ENCODE data around the gene ATP1A3. TPM values are rescaled to one million over a fixed set of nuclear protein-coding genes. Genes with fewer than 3 reads are reported as not detected.

ATP1A3 gene
- total and polyA plus RNA-seq, 3 experiments from 2014 or later, result 1.9 to 8.2 (median 4.1) TPM

- H3K27me3 Mint-ChIP-seq, result peaks cover 5 to 7% of the 10 kb centered on the region in 2 donors
- peak overlapping the region in 5 of 8 donors; percentile 20 to 79 (median 40) for H3K27ac Mint-ChIP-seq
- H3K36me3 ChIP-seq (ENCODE audit: insufficient read depth, low read length), result no peaks in the 10 kb centered on the region
- no peak overlapping the region for H3K4me3 ChIP-seq (ENCODE audit: low read length)
- peaks cover 48% of the 10 kb centered on the region for H3K4me1 ChIP-seq (ENCODE audit: insufficient read depth, low read length)
- H3K9me3 ChIP-seq (ENCODE audit: low read length), result no peaks in the 10 kb centered on the region
- H3K9me3 Mint-ChIP-seq, result no peaks in the 10 kb centered on the region
- H3K4me1 Mint-ChIP-seq, result peaks cover 42 to 51% (median 45%) of the 10 kb centered on the region in 3 donors
- ChIA-PET POLR2A (interaction anchor here (0.9 to 1.0 kb wide), 2 partner anchors 9 to 19 kb away, joined by 3 to 4 read pairs; no protein-coding TSS in a partner anchor), CTCF (interaction anchor here (0.6 to 5.1 kb wide), 6 partner anchors 10 to 62 kb away, joined by 3 to 30 read pairs (median 3); no protein-coding TSS in a partner anchor)
- no peak for DNase-seq
- H3K36me3 Mint-ChIP-seq, result peaks cover 0 to 5% (median 0%) of the 10 kb centered on the region in 3 donors
- peaks cover 5% of the 10 kb centered on the region for H3K27me3 ChIP-seq (ENCODE audit: insufficient read depth, low read length, poor library complexity, severe bottlenecking)
- H3K27ac ChIP-seq (ENCODE audit: low read depth, low read length), result no peak overlapping the region
- peak overlapping the region in 2 of 7 donors; percentile 44 to 72 for H3K4me3 Mint-ChIP-seq
Observed at GRCh38 chr19:41930926-41931592, 63.0 kb downstream of the ATP1A3 start.

GRCh38 chr19:41930322-41930722, 63.7 kb downstream of the ATP1A3 start:
- no peak for DNase-seq
- H3K27ac ChIP-seq (ENCODE audit: low read depth, low read length), result no peak overlapping the region
- Mint-ChIP-seq H3K27ac (peak overlapping the region in 5 of 8 donors; percentile 16 to 79 (median 25)), H3K4me1 (peaks cover 40 to 47% (median 43%) of the 10 kb centered on the region in 3 donors), H3K4me3 (peak overlapping the region in 6 of 7 donors; percentile 36 to 65 (median 52)), H3K9me3 (no peaks in the 10 kb centered on the region), H3K27me3 (peaks cover 3 to 6% of the 10 kb centered on the region in 2 donors), H3K36me3 (peaks cover 0 to 5% (median 0%) of the 10 kb centered on the region in 3 donors)
- H3K9me3 ChIP-seq (ENCODE audit: low read length), result no peaks in the 10 kb centered on the region
- no peaks in the 10 kb centered on the region for H3K36me3 ChIP-seq (ENCODE audit: insufficient read depth, low read length)
- H3K4me1 ChIP-seq (ENCODE audit: insufficient read depth, low read length), result peaks cover 43% of the 10 kb centered on the region
- POLR2A ChIA-PET, result interaction anchor here (0.9 to 1.6 kb wide), 3 partner anchors 15 to 21 kb away, joined by 4 to 8 read pairs (median 8); no protein-coding TSS in a partner anchor
- CTCF ChIA-PET, result interaction anchor here (0.8 to 5.1 kb wide), 8 partner anchors 13 to 70 kb away, joined by 3 to 30 read pairs (median 4); partner anchors contain the start of gene RPS19
- H3K4me3 ChIP-seq (ENCODE audit: low read length), result no peak overlapping the region
- peaks cover 1% of the 10 kb centered on the region for H3K27me3 ChIP-seq (ENCODE audit: insufficient read depth, low read length, poor library complexity, severe bottlenecking)

- H3K27me3 ChIP-seq (ENCODE audit: insufficient read depth, low read length, poor library complexity, severe bottlenecking), result no peaks in the 10 kb centered on the region
- peak in 1 of 5 donors; percentile 43 for DNase-seq
- Mint-ChIP-seq H3K4me1 (peaks cover 33 to 40% (median 36%) of the 10 kb centered on the region in 3 donors), H3K27ac (peak overlapping the region in 4 of 8 donors; percentile 10 to 92 (median 73)), H3K4me3 (peak overlapping the region in 6 of 7 donors; percentile 36 to 94 (median 87)), H3K9me3 (no peaks in the 10 kb centered on the region), H3K36me3 (peaks cover 0 to 5% (median 0%) of the 10 kb centered on the region in 3 donors), H3K27me3 (no peaks in the 10 kb centered on the region)
- H3K36me3 ChIP-seq (ENCODE audit: insufficient read depth, low read length), result no peaks in the 10 kb centered on the region
- H3K9me3 ChIP-seq (ENCODE audit: low read length), result no peaks in the 10 kb centered on the region
- peak overlapping the region; percentile 53 for H3K27ac ChIP-seq (ENCODE audit: low read depth, low read length)
- peaks cover 36% of the 10 kb centered on the region for H3K4me1 ChIP-seq (ENCODE audit: insufficient read depth, low read length)
- ChIA-PET POLR2A (interaction anchor here (0.6 to 1.6 kb wide), 4 partner anchors 16 to 35 kb away, joined by 3 to 8 read pairs (median 6); no protein-coding TSS in a partner anchor), CTCF (interaction anchor here (0.8 to 5.1 kb wide), 6 partner anchors 16 to 70 kb away, joined by 3 to 30 read pairs (median 4); partner anchors contain the start of gene RPS19)
- no peak overlapping the region for H3K4me3 ChIP-seq (ENCODE audit: low read length)
Observed at GRCh38 chr19:41929536-41930071, 64.4 kb downstream of the ATP1A3 start.

- Mint-ChIP-seq H3K4me1 (peaks cover 27 to 33% (median 32%) of the 10 kb centered on the region in 3 donors), H3K4me3 (peak overlapping the region; percentile 86 to 94 (median 88)), H3K36me3 (peaks cover 0 to 5% (median 0%) of the 10 kb centered on the region in 3 donors), H3K9me3 (no peaks in the 10 kb centered on the region), H3K27me3 (peaks cover 0 to 1% of the 10 kb centered on the region in 2 donors), H3K27ac (peak overlapping the region; percentile 48 to 92 (median 73))
- peak in 1 of 5 donors; percentile 58 for DNase-seq
- Histone ChIP-seq H3K9me3 (ENCODE audit: low read length) (no peaks in the 10 kb centered on the region), H3K27me3 (ENCODE audit: insufficient read depth, low read length, poor library complexity, severe bottlenecking) (no peaks in the 10 kb centered on the region), H3K4me3 (ENCODE audit: low read length) (peak overlapping the region; percentile 75), H3K27ac (ENCODE audit: low read depth, low read length) (peak overlapping the region; percentile 53), H3K36me3 (ENCODE audit: insufficient read depth, low read length) (no peaks in the 10 kb centered on the region), H3K4me1 (ENCODE audit: insufficient read depth, low read length) (peaks cover 30% of the 10 kb centered on the region)
- ChIA-PET CTCF (interaction anchor here (1.0 to 5.1 kb wide), 6 partner anchors 16 to 69 kb away, joined by 3 to 30 read pairs (median 4); partner anchors contain the start of gene RPS19), POLR2A (interaction anchor here (0.7 to 1.6 kb wide), 8 partner anchors 16 to 69 kb away, joined by 3 to 8 read pairs (median 5); partner anchors contain the start of gene RPS19)
Observed at GRCh38 chr19:41928754-41929535, 65.1 kb downstream of the ATP1A3 start.

GRCh38 chr19:41928221-41928683, 65.8 kb downstream of the ATP1A3 start, which contains the start of gene ERFL:
ERFL (minus strand) TSS chr19:41928449; CDS start chr19:41912919, 15,530 bp downstream.
- Mint-ChIP-seq H3K4me1 (peaks cover 24 to 30% (median 28%) of the 10 kb centered on the region in 3 donors), H3K9me3 (no peaks in the 10 kb centered on the region), H3K27ac (peak within 1 kb of the TSS; percentile 66 to 92 (median 86)), H3K27me3 (peaks cover 2 to 4% of the 10 kb centered on the region in 2 donors), H3K36me3 (peaks cover 0 to 5% (median 0%) of the 10 kb centered on the region in 3 donors), H3K4me3 (peak within 1 kb of the TSS; percentile 86 to 94 (median 88))
- Histone ChIP-seq H3K4me3 (ENCODE audit: low read length) (peak within 1 kb of the TSS; percentile 75), H3K4me1 (ENCODE audit: insufficient read depth, low read length) (peaks cover 29% of the 10 kb centered on the region), H3K9me3 (ENCODE audit: low read length) (no peaks in the 10 kb centered on the region), H3K27ac (ENCODE audit: low read depth, low read length) (peak within 1 kb of the TSS; percentile 53), H3K36me3 (ENCODE audit: insufficient read depth, low read length) (no peaks in the 10 kb centered on the region), H3K27me3 (ENCODE audit: insufficient read depth, low read length, poor library complexity, severe bottlenecking) (no peaks in the 10 kb centered on the region)
- ChIA-PET CTCF (interaction anchor here (1.0 to 5.1 kb wide), 3 partner anchors 17 to 55 kb away, joined by 3 to 30 read pairs (median 4); no protein-coding TSS in a partner anchor), POLR2A (interaction anchor here (0.7 to 1.4 kb wide), 6 partner anchors 31 to 69 kb away, joined by 3 to 6 read pairs (median 4); partner anchors contain the start of gene RPS19)
- peak in 1 of 5 donors; percentile 50 for DNase-seq

- Histone ChIP-seq H3K27ac (ENCODE audit: low read depth, low read length) (no peak overlapping the region), H3K9me3 (ENCODE audit: low read length) (no peaks in the 10 kb centered on the region), H3K36me3 (ENCODE audit: insufficient read depth, low read length) (no peaks in the 10 kb centered on the region), H3K27me3 (ENCODE audit: insufficient read depth, low read length, poor library complexity, severe bottlenecking) (no peaks in the 10 kb centered on the region), H3K4me1 (ENCODE audit: insufficient read depth, low read length) (peaks cover 29% of the 10 kb centered on the region), H3K4me3 (ENCODE audit: low read length) (peak overlapping the region; percentile 75)
- H3K4me1 Mint-ChIP-seq, result peaks cover 27 to 33% (median 27%) of the 10 kb centered on the region in 3 donors
- H3K4me3 Mint-ChIP-seq, result peak overlapping the region in 6 of 7 donors; percentile 41 to 93 (median 86)
- H3K27me3 Mint-ChIP-seq, result peaks cover 5 to 6% of the 10 kb centered on the region in 2 donors
- peaks cover 0 to 5% (median 0%) of the 10 kb centered on the region in 3 donors for H3K36me3 Mint-ChIP-seq
- POLR2A ChIA-PET, result interaction anchor here (0.7 to 1.4 kb wide), 5 partner anchors 30 to 68 kb away, joined by 3 to 6 read pairs (median 4); partner anchors contain the start of gene RPS19
- H3K27ac Mint-ChIP-seq, result peak overlapping the region in 2 of 8 donors; percentile 77 to 90
- no peaks in the 10 kb centered on the region for H3K9me3 Mint-ChIP-seq
- CTCF ChIA-PET, result interaction anchor here (1.0 to 5.1 kb wide), 3 partner anchors 18 to 54 kb away, joined by 3 to 30 read pairs (median 4); no protein-coding TSS in a partner anchor
- DNase-seq, result peak in 2 of 5 donors; percentile 25 to 65
Observed at GRCh38 chr19:41927497-41928192, 66.4 kb downstream of the ATP1A3 start.

Data from CD8-positive, alpha-beta memory T cell (primary cell).